Inferior parietal cortex (tissue), 1 donor: Measurements from ENCODE around the gene SLC1A2.

ENCODE experiments used
- DNase-seq: peaks from one replicate; pipeline ENCODE4 v3.0.0-alpha.2; 2016; ENCODE audit errors: extremely low spot score

SLC1A2 gene

DNA sequence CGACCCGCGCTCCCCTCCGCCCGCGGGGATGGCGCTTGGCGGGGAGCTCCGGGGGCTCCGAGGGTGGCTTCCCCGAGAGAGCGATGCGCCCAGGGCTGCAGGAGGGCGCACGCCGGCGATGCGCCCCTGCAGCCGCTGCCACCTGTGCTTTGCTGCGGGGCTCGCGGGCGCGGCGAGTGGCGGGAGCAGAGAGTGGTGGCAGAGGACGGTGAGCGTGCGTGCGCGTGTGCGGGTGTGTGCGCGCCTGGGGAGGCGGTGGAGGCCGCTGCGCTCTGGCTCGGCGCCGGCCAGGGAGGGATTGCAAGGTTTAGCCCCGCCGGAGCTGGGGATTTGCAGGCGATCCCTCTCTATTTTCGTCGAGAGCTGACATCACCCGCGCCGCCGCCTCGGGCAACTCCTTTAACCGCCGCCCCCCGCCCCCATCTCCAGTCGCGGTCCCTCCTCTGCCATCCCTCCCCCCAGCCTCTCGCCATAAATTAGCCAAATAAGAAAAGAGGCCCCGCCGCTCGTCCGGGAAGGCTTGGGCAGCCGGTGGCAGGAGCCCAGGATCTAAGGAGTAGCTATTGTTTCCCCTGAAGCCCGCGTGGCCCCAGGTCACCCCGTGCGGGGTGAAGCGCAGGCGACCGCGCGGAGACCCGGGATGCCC lies at the start of gene SLC1A2:
Gene SLC1A2, minus strand, starts transcription at position 375 of the 646 bp plus-strand sequence. CDS start 592 bp downstream, outside the sequence.
- DNase-seq = no peak

DNA sequence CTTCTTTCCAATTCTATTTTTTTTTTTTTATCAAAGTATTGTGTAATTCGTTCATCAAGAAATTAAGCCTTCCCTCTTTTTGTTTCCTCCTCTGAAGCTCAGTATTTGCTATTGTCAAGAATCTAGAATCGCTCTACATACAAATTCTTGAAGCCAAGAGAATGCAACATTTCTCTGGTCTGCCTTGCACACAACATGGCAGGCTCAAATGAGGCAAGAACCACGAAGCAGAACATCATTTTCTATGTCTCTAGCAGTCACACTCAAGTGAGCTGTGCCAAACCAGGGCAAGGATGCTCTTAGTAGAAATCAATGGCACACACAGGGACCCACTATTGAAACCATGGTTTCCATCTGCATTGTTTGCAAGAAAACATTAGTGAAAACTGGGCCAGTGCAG lies 46.7 kb upstream of the SLC1A2 start:
- DNase-seq = no peak

- no peak for DNase-seq
Measured at GRCh38 chr11:35464308-35464707, 45.0 kb upstream of the SLC1A2 start.

DNA sequence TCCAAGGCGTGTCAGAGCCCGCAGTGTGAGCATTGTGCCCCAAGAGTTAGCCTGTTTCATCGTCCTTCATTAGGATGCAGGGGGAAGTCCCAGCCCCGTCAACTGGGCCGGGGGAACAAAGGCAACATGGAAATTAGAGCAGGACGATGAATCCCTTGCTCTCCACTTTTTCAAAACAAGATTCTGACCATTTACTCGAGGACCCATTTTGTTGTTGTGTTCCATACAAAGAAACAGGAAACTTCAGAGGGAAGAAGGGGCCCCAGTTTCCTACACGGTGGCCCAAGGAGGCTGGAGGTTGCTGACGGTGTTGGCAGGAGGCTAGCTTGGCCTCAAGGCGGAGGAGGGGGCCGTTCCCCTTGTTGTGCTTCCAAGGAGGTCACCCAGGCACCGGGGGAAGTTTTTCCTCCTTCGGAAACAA lies 44.0 kb upstream of the SLC1A2 start:
- no peak for DNase-seq

DNA sequence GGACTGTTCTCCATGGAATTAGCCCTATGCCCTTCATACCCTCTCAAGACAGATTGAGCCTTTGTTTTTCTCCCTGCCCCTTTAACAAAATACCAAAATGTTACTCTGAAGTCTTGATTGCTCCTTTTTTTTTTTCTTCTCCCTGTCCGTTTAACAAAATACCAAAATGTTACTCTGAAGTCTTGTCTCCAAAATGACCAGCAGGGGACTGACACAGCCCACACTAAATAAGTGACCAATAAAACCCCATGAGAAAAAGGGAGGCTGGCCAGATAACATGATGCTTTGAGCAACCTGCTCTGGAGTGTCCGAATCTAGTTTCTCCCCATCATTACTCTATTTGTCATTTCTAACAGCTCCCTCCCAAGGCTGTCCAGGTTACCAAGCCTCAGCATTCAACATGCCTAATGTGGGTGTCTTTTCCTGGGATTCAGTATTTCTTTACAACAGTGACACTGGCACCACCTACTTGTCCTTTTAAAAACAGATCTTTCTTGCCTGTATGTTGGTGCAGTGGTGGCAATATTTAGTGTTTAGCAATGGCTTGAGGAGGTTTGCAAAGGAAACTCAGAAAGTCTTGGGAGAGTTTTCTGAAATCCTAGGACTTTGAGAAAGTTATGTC lies 42.7 kb upstream of the SLC1A2 start:
- no peak for DNase-seq

GRCh38 chr11:35459489-35459888 lies 40.1 kb upstream of the SLC1A2 start:
- no peak for DNase-seq

DNA sequence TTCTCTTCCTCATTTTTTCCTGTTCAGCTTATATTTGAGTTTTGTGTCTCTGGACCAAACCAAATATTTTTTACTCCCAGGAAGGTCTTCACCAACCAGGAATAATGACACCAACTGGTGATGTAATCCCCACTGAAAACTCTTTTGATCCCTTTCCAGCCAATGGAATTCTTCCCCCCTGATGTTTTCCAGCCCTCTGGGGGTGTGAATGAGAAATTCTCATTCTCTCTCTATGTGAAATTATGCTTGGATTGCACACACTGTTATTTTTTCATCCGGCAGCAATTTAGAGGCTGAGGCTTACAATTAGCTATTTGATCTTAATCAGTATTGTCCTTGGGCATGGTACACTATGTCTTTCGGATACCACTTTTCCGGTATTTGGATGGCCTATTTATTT lies 39.5 kb upstream of the SLC1A2 start:
- DNase-seq = no peak

- no peak for DNase-seq
Measured at GRCh38 chr11:35454362-35454761, 35.0 kb upstream of the SLC1A2 start.

DNA sequence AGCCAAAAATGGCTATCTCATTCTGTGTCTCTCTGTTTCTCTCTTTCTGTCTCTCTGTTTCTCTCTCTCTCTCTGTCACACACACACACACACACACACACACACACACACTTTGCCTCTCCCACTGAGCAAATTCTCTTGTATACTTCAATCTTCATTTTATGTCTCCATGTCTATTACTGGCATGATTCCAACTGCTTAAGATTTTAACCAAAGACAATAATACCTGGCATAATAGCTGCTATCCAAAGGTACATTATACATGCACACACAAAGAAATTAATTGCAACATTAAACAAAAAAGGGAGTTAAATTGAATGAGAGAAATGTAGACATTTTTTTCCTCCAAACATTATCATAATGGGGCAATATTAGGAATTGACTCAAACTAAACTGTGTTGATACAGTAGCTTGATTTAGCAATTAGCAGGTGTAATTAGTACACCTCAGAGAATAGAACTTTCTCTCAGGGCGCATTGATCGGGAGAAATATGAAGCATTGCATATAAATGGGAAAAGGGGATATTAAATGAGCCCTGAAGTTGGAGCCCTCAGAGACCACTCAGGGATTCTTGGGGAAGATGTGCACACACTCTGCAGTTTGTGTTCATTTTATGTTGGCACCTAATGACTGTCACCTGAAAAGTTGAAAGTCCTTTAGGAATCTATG lies 17.4 kb upstream of the SLC1A2 start:
- no peak for DNase-seq

DNA sequence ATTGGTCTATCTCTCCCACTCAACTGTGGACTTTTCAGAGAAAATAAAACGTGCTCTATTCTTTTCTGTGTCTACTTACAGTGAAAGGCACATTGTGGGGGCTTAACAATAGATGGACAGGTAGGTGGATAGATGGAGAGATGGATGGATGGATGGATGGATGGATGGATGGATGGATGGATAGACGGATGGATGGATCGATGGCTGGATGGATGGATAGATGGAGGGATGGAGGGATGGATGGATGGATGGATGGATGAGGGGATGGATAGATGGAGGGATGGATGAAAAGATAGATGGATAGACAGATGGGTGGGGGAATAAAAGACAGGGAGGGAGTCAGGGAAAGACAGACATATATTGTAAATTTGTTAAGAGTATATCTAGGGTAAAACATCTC lies 14.2 kb upstream of the SLC1A2 start:
- no peak for DNase-seq

GRCh38 chr11:35432464-35432863 lies 13.1 kb upstream of the SLC1A2 start:
- DNase-seq = no peak

DNA sequence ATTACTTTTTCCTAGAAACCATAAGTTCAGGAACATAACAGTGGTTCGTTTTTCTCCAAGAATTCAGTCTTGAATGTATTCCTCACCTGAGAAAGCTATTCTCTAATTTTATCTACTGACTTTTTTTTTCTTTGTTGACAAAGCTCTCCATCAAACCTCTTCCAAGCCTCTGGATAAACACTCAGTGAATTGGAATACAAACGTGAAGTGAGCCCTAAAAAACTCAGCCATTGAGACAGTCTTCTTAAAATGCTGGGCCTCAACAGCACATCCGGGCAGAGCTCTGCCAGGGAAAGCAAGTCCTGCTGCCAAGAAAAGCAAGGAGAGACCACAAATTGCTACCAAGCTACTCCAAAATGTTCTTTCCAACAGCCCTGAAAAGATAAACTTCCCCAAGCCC lies 7.7 kb upstream of the SLC1A2 start:
- DNase-seq = peak; percentile 42

DNA sequence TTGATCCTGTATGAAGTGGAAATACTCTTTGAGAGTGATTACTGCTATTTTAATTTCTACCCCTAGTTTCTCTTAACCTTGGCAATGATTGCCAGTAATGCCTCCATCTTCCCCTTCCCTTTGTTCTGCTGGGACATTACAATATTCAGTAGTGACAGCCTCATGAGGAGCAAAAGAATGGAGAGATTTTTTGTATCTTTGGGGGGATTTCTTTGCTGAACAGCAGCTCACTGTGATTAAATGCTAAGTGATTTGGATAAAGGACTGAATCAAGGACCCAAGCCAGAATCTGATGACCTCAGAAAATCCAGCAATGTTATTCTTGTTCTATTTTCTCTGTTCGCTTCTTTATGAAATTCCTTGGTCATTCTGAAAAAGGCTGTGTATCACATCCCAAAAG lies 7.0 kb upstream of the SLC1A2 start:
- DNase-seq = peak; percentile 3

- peak; percentile 28 for DNase-seq
Measured at GRCh38 chr11:35425603-35426212, 6.3 kb upstream of the SLC1A2 start.

GRCh38 chr11:35424157-35424940 lies 5.0 kb upstream of the SLC1A2 start:
- no peak for DNase-seq

- DNase-seq = no peak
Measured at GRCh38 chr11:35420371-35420770, 1.0 kb upstream of the SLC1A2 start.

DNA sequence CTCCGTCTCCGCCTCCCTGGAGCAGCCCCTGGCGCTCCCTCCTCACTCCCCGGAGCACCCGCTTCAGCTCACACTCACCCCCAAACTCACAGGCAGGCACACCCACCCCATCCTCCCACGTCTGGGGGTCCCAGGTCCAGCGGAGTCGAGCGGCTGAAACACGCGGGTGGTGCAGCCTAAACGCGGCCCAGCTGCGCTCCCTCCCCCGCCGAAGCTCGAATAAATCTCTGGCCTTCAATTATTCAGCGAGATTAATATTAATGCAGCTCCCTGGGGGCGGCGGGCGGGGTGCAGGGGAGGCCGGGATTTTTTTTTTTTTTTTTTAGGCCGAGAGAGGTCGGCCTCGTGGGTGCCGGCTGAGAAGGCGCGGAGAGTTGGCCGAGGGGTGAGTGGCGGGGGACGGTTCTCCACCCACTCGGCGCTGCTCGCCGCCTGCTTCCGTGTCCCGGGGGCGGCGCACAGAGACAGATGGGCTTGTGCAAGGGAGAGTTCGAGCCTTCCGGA lies 524 bp upstream of the SLC1A2 start:
- no peak for DNase-seq

GRCh38 chr11:35418282-35419183 lies 825 bp downstream of the SLC1A2 start:
- no peak for DNase-seq

GRCh38 chr11:35415487-35415886 lies 3.9 kb downstream of the SLC1A2 start:
- no peak for DNase-seq

GRCh38 chr11:35414776-35415175 lies 4.6 kb downstream of the SLC1A2 start:
- DNase-seq = no peak

DNA sequence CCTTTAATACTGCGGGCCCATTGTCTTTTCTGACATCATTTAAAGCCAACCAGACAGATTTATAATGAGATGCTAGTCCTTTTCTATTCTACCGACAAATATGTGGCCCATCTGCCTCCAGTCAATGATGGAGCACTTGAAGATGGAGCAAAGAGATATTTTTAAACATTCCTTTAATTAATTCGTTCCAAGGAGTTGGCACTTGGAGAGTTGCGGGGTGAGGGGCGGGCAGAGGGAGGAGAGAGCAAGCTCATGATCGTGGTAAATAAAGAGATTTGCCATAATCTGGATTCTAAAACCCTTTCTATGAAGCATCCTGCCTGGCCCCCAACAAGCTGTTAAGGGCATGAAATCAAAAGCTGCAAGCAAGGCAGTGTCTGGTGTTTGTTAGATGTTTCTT lies 5.0 kb downstream of the SLC1A2 start:
- no peak for DNase-seq
